ENCODE measurements around the gene SYT12. TPM values are rescaled to one million over a fixed set of nuclear protein-coding genes. Genes with fewer than 3 reads are reported as not detected.

Gene SYT12
- total RNA-seq, 1 experiment from 2014 or later, result 4.3 TPM

- TF ChIP-seq MAX (IDR thresholded peaks at IDR 0.05) (no peak), REST (IDR thresholded peaks at IDR 0.05; ENCODE audit: low read depth) (no peak), POLR2A (IDR thresholded peaks at IDR 0.05; ENCODE audit: borderline replicate concordance, extremely low read depth, insufficient read depth, insufficient read length) (no peak), EZH2phosphoT487 (IDR thresholded peaks at IDR 0.05; ENCODE audit: borderline replicate concordance) (no peak)
Observed at GRCh38 chr11:67029146-67029545, 6.2 kb downstream of the SYT12 start (continued).

GRCh38 chr11:67030976-67031375 is 8.0 kb downstream of the SYT12 start:
- ChIA-PET CTCF (no interaction called here), POLR2A (no interaction called here), RAD21 (ENCODE audit: low non-redundant PET in 1 of 2, low total read pairs in 2 of 2, uncharacterized antibody in 2 of 2, unreplicated experiment in 2 of 2) (no interaction called here)
- no peak for DNase-seq (ENCODE audit: low read depth, low spot score)
- H3K36me3 ChIP-seq (ENCODE audit: control insufficient read depth in 1 of 2, insufficient read depth in 2 of 2, low read length in 2 of 2), result no peaks in the 10 kb centered on the region
- no peak overlapping the region for H3K27ac ChIP-seq (ENCODE audit: low read depth, low read length)
- H3K4me3 ChIP-seq (replicated peaks in 1 of 2; ENCODE audit: low read depth in 1 of 2, low read length in 2 of 2), result no peak overlapping the region
- no peaks in the 10 kb centered on the region for H3K9me2 ChIP-seq (ENCODE audit: insufficient read depth)
- H3K27me3 ChIP-seq (ENCODE audit: insufficient read depth, low read length), result no peaks in the 10 kb centered on the region
- no peak overlapping the region for H3K9ac ChIP-seq (ENCODE audit: low read length)
- TF ChIP-seq MAX (IDR thresholded peaks at IDR 0.05), result no peak
- no peaks in the 10 kb centered on the region for H4K20me1 ChIP-seq (ENCODE audit: insufficient read depth)
- peaks cover 31 to 42% of the 10 kb centered on the region in 2 experiments for H3K4me1 ChIP-seq (ENCODE audit: control insufficient read depth in 1 of 2, insufficient read depth in 2 of 2, low read length in 2 of 2)
- intact Hi-C loops (cut with micrococcal nuclease), result no loop called here
- H2AFZ ChIP-seq (ENCODE audit: low read depth, low read length, poor library complexity, severe bottlenecking), result no peak overlapping the region
- ATAC-seq, result no peak
- no TSS peak for BruUV-seq (replicated peaks)
- no peaks in the 10 kb centered on the region for H3K79me2 ChIP-seq (ENCODE audit: insufficient read depth, low read length)
- H3K4me2 ChIP-seq (ENCODE audit: low read length), result no peak overlapping the region
- no peaks in the 10 kb centered on the region for H3K9me3 ChIP-seq (ENCODE audit: control insufficient read depth in 1 of 2, insufficient read depth in 1 of 2, low read depth in 1 of 2, low read length in 2 of 2)
